Measurements from ENCODE around the gene NANOG.

The NANOG gene

GRCh38 chr12:7832059-7832696, 43.0 kb downstream of the NANOG start:
- TF ChIP-seq SIN3A (IDR thresholded peaks at IDR 0.05; ENCODE audit: borderline replicate concordance, insufficient read depth, low read length) (no peak), REST (IDR thresholded peaks at IDR 0.05; ENCODE audit: insufficient read depth in 1 of 2, low read depth in 2 of 2, low read length in 2 of 2) (no peak), FOXP2 (optimal IDR thresholded peaks at IDR 0.05; ENCODE audit: borderline replicate concordance, extremely low read depth, extremely low read length, insufficient read depth) (no peak), POLR2AphosphoS5 (IDR thresholded peaks at IDR 0.05; ENCODE audit: low read depth, low read length) (no peak), TAF1 (IDR thresholded peaks at IDR 0.05; ENCODE audit: borderline replicate concordance, insufficient read depth, low read length) (no peak)

GRCh38 chr12:7833831-7834230, 44.6 kb downstream of the NANOG start:
- TF ChIP-seq POLR2AphosphoS5 (IDR thresholded peaks at IDR 0.05; ENCODE audit: low read depth, low read length) (no peak), FOXP2 (optimal IDR thresholded peaks at IDR 0.05; ENCODE audit: borderline replicate concordance, extremely low read depth, extremely low read length, insufficient read depth) (no peak), TAF1 (IDR thresholded peaks at IDR 0.05; ENCODE audit: borderline replicate concordance, insufficient read depth, low read length) (no peak)

GRCh38 chr12:7834701-7835100, 45.5 kb downstream of the NANOG start:
- TF ChIP-seq POLR2AphosphoS5 (IDR thresholded peaks at IDR 0.05; ENCODE audit: low read depth, low read length) (no peak), FOXP2 (optimal IDR thresholded peaks at IDR 0.05; ENCODE audit: borderline replicate concordance, extremely low read depth, extremely low read length, insufficient read depth) (no peak), REST (IDR thresholded peaks at IDR 0.05; ENCODE audit: insufficient read depth in 1 of 2, low read depth in 2 of 2, low read length in 2 of 2) (no peak), TAF1 (IDR thresholded peaks at IDR 0.05; ENCODE audit: borderline replicate concordance, insufficient read depth, low read length) (no peak), SIN3A (IDR thresholded peaks at IDR 0.05; ENCODE audit: borderline replicate concordance, insufficient read depth, low read length) (no peak)

- TF ChIP-seq SIN3A (IDR thresholded peaks at IDR 0.05; ENCODE audit: borderline replicate concordance, insufficient read depth, low read length) (no peak), TAF1 (IDR thresholded peaks at IDR 0.05; ENCODE audit: borderline replicate concordance, insufficient read depth, low read length) (no peak), REST (IDR thresholded peaks at IDR 0.05; ENCODE audit: insufficient read depth in 1 of 2, low read depth in 2 of 2, low read length in 2 of 2) (no peak), POLR2AphosphoS5 (IDR thresholded peaks at IDR 0.05; ENCODE audit: low read depth, low read length) (no peak), FOXP2 (optimal IDR thresholded peaks at IDR 0.05; ENCODE audit: borderline replicate concordance, extremely low read depth, extremely low read length, insufficient read depth) (no peak)
These were observed 45.9 kb downstream of the NANOG start for GRCh38 chr12:7835116-7835515.

- TF ChIP-seq TAF1 (IDR thresholded peaks at IDR 0.05; ENCODE audit: borderline replicate concordance, insufficient read depth, low read length) (no peak), FOXP2 (optimal IDR thresholded peaks at IDR 0.05; ENCODE audit: borderline replicate concordance, extremely low read depth, extremely low read length, insufficient read depth) (no peak), SIN3A (IDR thresholded peaks at IDR 0.05; ENCODE audit: borderline replicate concordance, insufficient read depth, low read length) (no peak), POLR2AphosphoS5 (IDR thresholded peaks at IDR 0.05; ENCODE audit: low read depth, low read length) (no peak), REST (IDR thresholded peaks at IDR 0.05; ENCODE audit: insufficient read depth in 1 of 2, low read depth in 2 of 2, low read length in 2 of 2) (no peak)
These were observed 46.6 kb downstream of the NANOG start for GRCh38 chr12:7835766-7836165.
